Duodenal mucosa (tissue), 2 donors: ENCODE measurements around the gene TBC1D20.

Experiments used
- H3K27ac ChIP-seq: one replicate; pipeline ENCODE4 v1.7.0; 2013; ENCODE audit warnings: low read depth, low read length
- H3K27me3 ChIP-seq, 2 donors: one replicate each; pipeline ENCODE4 v1.7.0; 2013; ENCODE audit warnings: low read length in 2 of 2, control low read depth in 1 of 2; ENCODE audit not compliant: insufficient read depth in 2 of 2, control insufficient read depth in 1 of 2
- H3K36me3 ChIP-seq, 2 donors: one replicate each; pipeline ENCODE4 v1.7.0; 2013; ENCODE audit warnings: low read length in 2 of 2, control low read depth in 1 of 2; ENCODE audit not compliant: insufficient read depth in 2 of 2, control insufficient read depth in 1 of 2
- H3K4me1 ChIP-seq, 2 donors: one replicate each; pipeline ENCODE4 v1.7.0; 2013; ENCODE audit warnings: low read length in 2 of 2, control low read depth in 1 of 2; ENCODE audit not compliant: insufficient read depth in 2 of 2, control insufficient read depth in 1 of 2
- H3K4me3 ChIP-seq, 2 donors: one replicate each; pipeline ENCODE4 v1.7.0; 2013; ENCODE audit warnings: low read length in 2 of 2, low read depth in 1 of 2
- H3K9ac ChIP-seq, 2 donors: one replicate each; pipeline ENCODE4 v1.7.0; 2013; ENCODE audit warnings: low read length in 2 of 2, low read depth in 1 of 2
- H3K9me3 ChIP-seq, 2 donors: one replicate each; pipeline ENCODE4 v1.7.0; 2013; ENCODE audit warnings: low read length in 2 of 2, control low read depth in 1 of 2; ENCODE audit not compliant: control insufficient read depth in 1 of 2

Gene TBC1D20

GRCh38 chr20:496126-496696 is 33.9 kb upstream of the TBC1D20 start:
- no peaks in the 10 kb centered on the region for H3K9me3 ChIP-seq
- no peaks in the 10 kb centered on the region for H3K4me1 ChIP-seq
- no peak overlapping the region for H3K4me3 ChIP-seq
- peaks cover 35 to 66% of the 10 kb centered on the region in 2 donors for H3K36me3 ChIP-seq
- no peaks in the 10 kb centered on the region for H3K27me3 ChIP-seq
- no peak overlapping the region for H3K9ac ChIP-seq
- no peak overlapping the region for H3K27ac ChIP-seq

DNA sequence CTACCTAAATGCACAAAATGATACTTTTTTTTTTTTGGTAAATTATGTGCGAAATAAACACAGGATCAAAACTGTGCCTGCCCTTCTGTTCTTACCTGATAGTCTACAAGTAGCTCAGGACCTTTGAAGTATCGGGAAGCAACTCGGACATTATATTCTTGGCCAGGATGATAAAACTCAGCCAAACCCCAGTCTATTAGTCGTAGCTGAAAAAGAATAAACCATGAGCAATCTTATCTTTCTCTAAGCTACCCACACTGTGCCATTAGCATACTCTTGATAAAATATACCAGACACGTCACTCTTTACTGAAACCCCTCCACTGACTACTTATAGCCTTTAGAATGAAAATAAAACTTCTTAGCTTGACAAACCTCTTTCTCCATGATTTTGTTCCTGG is 29.8 kb upstream of the TBC1D20 start:
- Histone ChIP-seq H3K27ac (no peak overlapping the region), H3K9ac (no peak overlapping the region), H3K36me3 (peaks cover 43 to 69% of the 10 kb centered on the region in 2 donors), H3K4me3 (no peak overlapping the region), H3K9me3 (no peaks in the 10 kb centered on the region), H3K27me3 (no peaks in the 10 kb centered on the region), H3K4me1 (no peaks in the 10 kb centered on the region)

DNA sequence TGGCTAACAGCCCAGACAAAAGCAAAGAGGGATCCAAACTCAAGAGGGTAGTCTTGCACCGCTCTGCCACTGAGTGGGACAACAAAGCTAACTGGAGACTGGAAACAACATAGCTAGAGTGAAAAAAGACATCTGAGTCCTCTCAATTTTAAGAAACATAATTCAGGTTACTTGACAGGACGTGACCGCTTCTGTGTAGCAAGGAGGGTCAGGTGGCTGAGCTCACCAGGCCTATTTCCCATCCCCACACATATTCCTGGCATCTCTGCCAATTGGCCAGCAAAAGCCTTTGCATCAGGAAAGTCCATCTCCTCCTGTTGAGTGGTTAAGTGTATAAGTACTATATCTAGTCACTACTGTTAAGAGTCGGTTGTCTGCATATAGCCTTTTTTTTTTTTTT is 25.3 kb upstream of the TBC1D20 start:
- H3K9ac ChIP-seq: no peak overlapping the region
- no peaks in the 10 kb centered on the region for H3K27me3 ChIP-seq
- H3K36me3 ChIP-seq: peaks cover 40 to 78% of the 10 kb centered on the region in 2 donors
- no peaks in the 10 kb centered on the region for H3K4me1 ChIP-seq
- H3K4me3 ChIP-seq: no peak overlapping the region
- no peaks in the 10 kb centered on the region for H3K9me3 ChIP-seq
- no peak overlapping the region for H3K27ac ChIP-seq

DNA sequence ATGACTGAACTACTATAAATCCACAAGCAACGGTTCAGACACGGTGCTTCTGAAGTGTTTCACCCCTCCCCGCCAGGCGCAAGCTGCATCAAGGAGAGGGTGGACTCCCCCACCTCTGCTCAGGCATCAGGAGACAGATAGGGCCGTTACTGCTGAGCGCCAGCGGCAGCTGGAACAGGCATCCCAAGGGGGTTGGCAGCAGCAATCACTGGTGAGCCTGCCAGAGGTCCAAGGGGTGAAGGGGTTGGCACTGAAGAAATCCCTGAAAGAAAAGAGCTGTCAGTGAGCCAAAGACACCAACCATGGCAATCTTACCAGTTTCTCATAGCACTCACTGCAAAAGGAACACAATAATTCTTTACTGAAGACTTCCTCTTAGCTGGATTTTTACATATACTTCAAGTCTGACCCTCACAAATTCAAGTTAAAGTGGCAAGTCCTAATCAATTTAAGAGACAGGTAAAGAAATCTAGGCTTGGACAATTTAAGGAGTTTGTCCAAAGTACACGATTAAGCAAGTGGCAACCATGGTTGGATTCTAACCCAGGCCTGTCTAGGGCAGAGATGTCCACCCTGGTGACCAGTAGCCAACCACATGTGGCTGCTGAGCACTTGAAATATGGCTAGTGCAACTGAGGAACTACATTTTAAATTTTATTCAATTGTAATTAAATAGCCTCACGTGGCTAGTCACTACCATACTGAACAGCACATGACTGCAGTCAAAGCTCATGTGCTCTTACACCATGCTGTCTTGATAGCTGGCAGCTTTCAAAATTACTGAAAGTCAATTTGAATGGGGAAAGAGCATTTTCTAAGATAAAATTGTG is 21.7 kb upstream of the TBC1D20 start:
- peaks cover 40 to 73% of the 10 kb centered on the region in 2 donors for H3K36me3 ChIP-seq

GRCh38 chr20:481167-481566 is 18.8 kb upstream of the TBC1D20 start:
- Histone ChIP-seq H3K27me3 (no peaks in the 10 kb centered on the region), H3K4me3 (no peak overlapping the region), H3K36me3 (peaks cover 15 to 52% of the 10 kb centered on the region in 2 donors), H3K9ac (no peak overlapping the region), H3K27ac (no peak overlapping the region), H3K9me3 (no peaks in the 10 kb centered on the region), H3K4me1 (no peaks in the 10 kb centered on the region)

More for the DNA sequence above, 21.7 kb upstream of the TBC1D20 start:
- Histone ChIP-seq H3K27me3 (no peaks in the 10 kb centered on the region), H3K4me1 (no peaks in the 10 kb centered on the region), H3K9ac (no peak overlapping the region), H3K9me3 (no peaks in the 10 kb centered on the region), H3K4me3 (no peak overlapping the region), H3K27ac (no peak overlapping the region)

DNA sequence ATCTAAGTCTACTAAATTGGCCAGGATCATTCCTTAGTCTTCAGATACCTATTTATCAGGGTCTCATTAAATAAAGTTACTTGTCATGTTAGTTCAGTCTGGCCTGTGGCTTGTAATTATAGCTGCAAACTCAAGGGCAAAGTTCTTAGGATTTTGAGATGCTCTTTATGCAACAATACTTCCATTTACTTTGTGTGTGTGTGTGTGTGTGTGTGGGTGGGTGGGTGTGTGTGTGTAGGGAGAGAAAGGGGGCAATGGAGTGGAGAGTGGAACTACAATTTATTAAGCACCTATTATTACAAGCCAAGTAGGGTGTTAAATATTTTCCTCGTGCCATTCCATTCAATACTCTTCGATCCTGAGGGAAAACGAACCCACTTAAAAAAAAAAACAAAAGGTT is 17.7 kb upstream of the TBC1D20 start:
- Histone ChIP-seq H3K9me3 (no peaks in the 10 kb centered on the region), H3K27ac (no peak overlapping the region), H3K9ac (no peak overlapping the region), H3K4me1 (no peaks in the 10 kb centered on the region), H3K36me3 (peaks cover 12 to 42% of the 10 kb centered on the region in 2 donors), H3K27me3 (no peaks in the 10 kb centered on the region), H3K4me3 (no peak overlapping the region)

GRCh38 chr20:479487-479886 is 17.2 kb upstream of the TBC1D20 start:
- H3K9me3 ChIP-seq: no peaks in the 10 kb centered on the region
- H3K9ac ChIP-seq: no peak overlapping the region
- H3K36me3 ChIP-seq: peaks cover 12 to 41% of the 10 kb centered on the region in 2 donors

DNA sequence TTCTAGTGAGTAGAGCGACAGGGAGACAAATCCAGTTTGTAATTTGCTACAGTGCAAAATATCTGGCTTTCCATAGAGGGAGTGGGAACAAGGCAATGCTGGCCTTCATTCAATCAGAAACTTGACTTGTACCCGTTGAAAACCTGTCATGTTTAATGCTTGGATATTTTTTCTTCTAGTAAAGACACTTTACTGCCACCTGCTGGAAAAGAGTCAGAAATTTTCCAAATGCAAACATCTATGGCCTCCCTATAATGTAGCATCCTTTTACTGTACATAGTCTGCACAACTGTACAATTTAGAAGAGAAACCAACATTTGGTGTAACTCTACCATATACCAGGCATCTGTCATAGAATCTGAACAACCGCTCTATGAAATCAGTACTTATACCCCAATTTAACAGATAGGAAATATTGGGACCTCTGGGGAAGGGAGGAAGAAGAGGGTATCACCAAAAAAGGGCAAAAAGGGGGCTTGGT is 16.7 kb upstream of the TBC1D20 start:
- Histone ChIP-seq H3K9me3 (no peaks in the 10 kb centered on the region), H3K4me1 (no peaks in the 10 kb centered on the region), H3K36me3 (peaks cover 12 to 37% of the 10 kb centered on the region in 2 donors), H3K27ac (no peak overlapping the region), H3K4me3 (no peak overlapping the region), H3K27me3 (no peaks in the 10 kb centered on the region), H3K9ac (no peak overlapping the region)

More at GRCh38 chr20:479487-479886, 17.2 kb upstream of the TBC1D20 start:
- no peaks in the 10 kb centered on the region for H3K27me3 ChIP-seq
- no peak overlapping the region for H3K4me3 ChIP-seq
- H3K27ac ChIP-seq: no peak overlapping the region
- H3K4me1 ChIP-seq: no peaks in the 10 kb centered on the region

DNA sequence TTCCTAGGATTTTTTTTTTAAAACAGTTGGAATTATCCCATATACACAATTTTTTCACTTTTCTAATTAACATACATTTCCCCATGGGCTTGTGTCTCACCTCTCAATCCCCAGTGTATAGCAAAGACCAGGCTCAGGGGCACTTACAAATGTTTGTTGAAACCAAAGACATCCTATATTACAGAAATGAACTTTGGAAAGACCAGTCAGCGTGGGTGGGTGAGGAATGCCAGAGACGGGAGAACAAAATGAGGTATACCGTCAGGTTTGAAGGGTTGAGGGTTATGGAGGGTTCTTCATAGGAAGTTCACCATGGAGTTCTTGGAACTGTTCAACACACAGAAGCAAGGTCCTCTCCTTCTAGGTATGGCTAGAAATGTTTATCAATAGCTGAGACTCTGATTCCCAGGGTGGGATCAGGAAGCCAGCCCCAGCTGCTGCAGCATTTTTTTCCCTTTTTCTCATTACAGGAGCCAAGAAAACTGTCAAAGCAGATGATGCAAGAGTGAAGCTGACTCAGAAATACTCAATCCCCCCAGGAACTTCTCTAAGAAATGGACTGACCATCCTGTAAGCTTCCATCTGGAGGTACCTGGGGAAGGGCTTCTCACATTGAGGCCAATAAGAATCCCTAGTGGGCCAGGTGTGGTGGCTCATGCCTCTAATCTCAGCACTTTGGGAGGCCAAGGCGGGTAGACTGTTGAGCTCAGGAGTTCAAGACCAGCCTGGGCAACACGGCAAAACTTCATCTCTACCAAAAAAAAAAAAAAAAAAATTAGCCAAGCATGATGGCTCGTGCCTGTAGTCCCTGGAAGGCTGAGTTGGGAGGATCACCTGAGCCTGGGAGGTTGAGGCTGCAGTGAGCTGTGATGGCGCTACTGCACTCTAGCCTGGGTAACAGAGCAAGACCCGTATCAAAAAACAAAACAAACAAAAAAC is 15.9 kb upstream of the TBC1D20 start:
- no peak overlapping the region for H3K27ac ChIP-seq
- H3K9ac ChIP-seq: no peak overlapping the region
- H3K36me3 ChIP-seq: peaks cover 12 to 31% of the 10 kb centered on the region in 2 donors
- peaks cover under 1 to 2% of the 10 kb centered on the region in 2 donors for H3K4me1 ChIP-seq
- no peak overlapping the region for H3K4me3 ChIP-seq
- no peaks in the 10 kb centered on the region for H3K27me3 ChIP-seq
- peaks cover 0 to 4% of the 10 kb centered on the region in 2 donors for H3K9me3 ChIP-seq
